Caco-2 (cell line): Measurements from ENCODE around the gene STX8. TPM values are rescaled to one million over a fixed set of nuclear protein-coding genes. Genes with fewer than 3 reads are reported as not detected.
A peak's percentile ranks its signal among the peaks of the same experiment; 100 is the strongest.

Experiments
- BruUV-seq: library from RNA; stranded (reverse); fragments of 400-500 nt; replicated peaks from 2 replicates; lab custom pipeline; 2021; lab: Mats Ljungman, UMichigan
- CTCF ChIA-PET: fragments of 300-600 bp; sonication (Branson Sonifier 250); formaldehyde crosslinking; loops from one replicate; lab custom pipeline; 2022; ENCODE audit warnings: antibody characterized with exemption; lab: Charles Lee
- POLR2A ChIA-PET: fragments of 300-600 bp; sonication (Branson Sonifier 250); formaldehyde crosslinking; loops from one replicate; lab custom pipeline; 2022; ENCODE audit warnings: antibody characterized with exemption; lab: Charles Lee
- DNase-seq, 2 experiments: peaks; one replicate each; pipeline versions ENCODE4 v3.0.0 to v3.0.0-alpha.2; 2020 to 2022
- H3K27me3 ChIP-seq: replicated peaks from 2 replicates; pipeline ENCODE4 v1.6.0; 2011; ENCODE audit warnings: low read length; ENCODE audit not compliant: control insufficient read depth, insufficient read depth
- H3K36me3 ChIP-seq: 2 replicates; pipeline ENCODE4 v1.5.1; 2011; ENCODE audit warnings: low read length; ENCODE audit not compliant: control insufficient read depth, insufficient read depth
- H3K4me1 ChIP-seq: fragments of 250-450 bp; sonication (Bioruptor Pico); 2 replicates; pipeline ENCODE4 v1.5.1; 2020; ENCODE audit warnings: mild to moderate bottlenecking
- H3K4me3 ChIP-seq: 2 replicates; pipeline ENCODE4 v1.5.1; 2011; ENCODE audit warnings: low read depth, mild to moderate bottlenecking, control low read depth, low read length
- H3K9me3 ChIP-seq: fragments of 250-450 bp; sonication (Bioruptor Pico); 2 replicates; pipeline ENCODE4 v1.5.1; 2020; ENCODE audit warnings: mild to moderate bottlenecking, moderate library complexity
- H3K27ac Mint-ChIP-seq: one replicate; pipeline ENCODE4 v1.8.0; 2022; ENCODE audit warnings: mixed read lengths; ENCODE audit not compliant: unreplicated experiment
- H3K27me3 Mint-ChIP-seq: one replicate; pipeline ENCODE4 v1.8.0; 2022; ENCODE audit warnings: mixed read lengths; ENCODE audit not compliant: insufficient read depth, unreplicated experiment
- H3K36me3 Mint-ChIP-seq: one replicate; pipeline ENCODE4 v1.8.0; 2022; ENCODE audit warnings: mild to moderate bottlenecking, mixed read lengths; ENCODE audit not compliant: insufficient read depth, unreplicated experiment
- H3K4me1 Mint-ChIP-seq: one replicate; pipeline ENCODE4 v1.8.0; 2022; ENCODE audit warnings: low read depth, mixed read lengths; ENCODE audit not compliant: unreplicated experiment
- H3K4me3 Mint-ChIP-seq: one replicate; pipeline ENCODE4 v1.8.0; 2022; ENCODE audit warnings: mild to moderate bottlenecking, moderate library complexity, mixed read lengths; ENCODE audit not compliant: unreplicated experiment
- H3K9me3 Mint-ChIP-seq: one replicate; pipeline ENCODE4 v1.8.0; 2022; ENCODE audit warnings: mixed read lengths; ENCODE audit not compliant: unreplicated experiment
- intact Hi-C: fragments of 100-400 bp; cut with micrococcal nuclease; formaldehyde crosslinking; loops from one replicate; pipeline ENCODE4 v1.10.0; 2022; ENCODE audit not compliant: unreplicated experiment
- total RNA-seq: library from RNA; stranded (reverse); gene quantifications from 2 replicates; pipeline ENCODE4 v1.2.3, GENCODE V29; 2022
- TF ChIP-seq, protein P1 (sequence below), 2 experiments: fragments of 200-600 bp in 1 of 2; IDR thresholded peaks; 1 replicate in 1 of 2; 2 replicates in 1 of 2; pipeline versions ENCODE4 v1.5.1 to v1.8.0; 2011 to 2022; ENCODE audit warnings: antibody characterized with exemption in 1 of 2, control low read depth in 1 of 2, inconsistent platforms in 1 of 2, low read depth in 1 of 2, low read length in 1 of 2, mild to moderate bottlenecking in 1 of 2, moderate library complexity in 1 of 2; ENCODE audit not compliant: insufficient read depth in 1 of 2, severe bottlenecking in 1 of 2, unreplicated experiment in 1 of 2

STX8 gene
- total RNA-seq, 1 experiment from 2014 or later, result 22.6 TPM

DNA sequence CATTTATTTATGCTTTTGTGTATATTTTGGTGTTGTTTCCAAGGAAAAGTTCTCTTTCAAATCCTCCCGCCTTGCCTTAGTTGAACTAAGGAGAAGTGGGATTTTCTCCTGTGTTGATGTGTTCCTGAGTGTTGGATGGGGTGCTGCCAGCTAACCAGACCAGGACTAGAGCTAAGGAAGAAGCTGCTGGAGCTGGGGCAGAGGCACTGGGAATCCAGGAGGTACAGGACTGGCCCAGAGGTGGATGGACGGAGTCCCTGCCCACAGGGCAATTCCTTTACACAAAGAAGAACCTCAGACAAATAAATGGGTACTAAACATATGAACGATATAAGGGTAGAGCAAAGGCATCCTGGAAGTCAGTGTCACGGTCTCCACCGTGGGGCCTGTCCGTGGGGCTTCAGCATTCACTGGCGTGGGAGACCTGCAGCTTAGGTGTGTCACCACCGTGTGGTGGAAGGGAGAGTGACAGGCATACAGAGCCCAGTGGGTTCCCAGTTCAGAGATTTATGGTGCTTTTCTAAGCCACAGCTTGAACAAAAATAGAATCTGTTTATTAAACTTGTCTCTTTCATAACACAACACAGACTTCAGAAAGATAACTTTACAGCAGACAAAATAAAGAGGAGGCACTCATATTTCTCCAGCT, 283.6 kb downstream of the STX8 start:
- H3K36me3 Mint-ChIP-seq, result no peaks in the 10 kb centered on the region

GRCh38 chr17:9290226-9290613, 285.4 kb downstream of the STX8 start:
- H3K27ac Mint-ChIP-seq, result no peak overlapping the region
- Histone ChIP-seq H3K4me3 (no peak overlapping the region), H3K27me3 (no peaks in the 10 kb centered on the region), H3K36me3 (no peaks in the 10 kb centered on the region), H3K4me1 (no peaks in the 10 kb centered on the region), H3K9me3 (no peaks in the 10 kb centered on the region)
- no peaks in the 10 kb centered on the region for H3K36me3 Mint-ChIP-seq
- POLR2A ChIA-PET, result no interaction called here
- TF ChIP-seq, protein P1, sequence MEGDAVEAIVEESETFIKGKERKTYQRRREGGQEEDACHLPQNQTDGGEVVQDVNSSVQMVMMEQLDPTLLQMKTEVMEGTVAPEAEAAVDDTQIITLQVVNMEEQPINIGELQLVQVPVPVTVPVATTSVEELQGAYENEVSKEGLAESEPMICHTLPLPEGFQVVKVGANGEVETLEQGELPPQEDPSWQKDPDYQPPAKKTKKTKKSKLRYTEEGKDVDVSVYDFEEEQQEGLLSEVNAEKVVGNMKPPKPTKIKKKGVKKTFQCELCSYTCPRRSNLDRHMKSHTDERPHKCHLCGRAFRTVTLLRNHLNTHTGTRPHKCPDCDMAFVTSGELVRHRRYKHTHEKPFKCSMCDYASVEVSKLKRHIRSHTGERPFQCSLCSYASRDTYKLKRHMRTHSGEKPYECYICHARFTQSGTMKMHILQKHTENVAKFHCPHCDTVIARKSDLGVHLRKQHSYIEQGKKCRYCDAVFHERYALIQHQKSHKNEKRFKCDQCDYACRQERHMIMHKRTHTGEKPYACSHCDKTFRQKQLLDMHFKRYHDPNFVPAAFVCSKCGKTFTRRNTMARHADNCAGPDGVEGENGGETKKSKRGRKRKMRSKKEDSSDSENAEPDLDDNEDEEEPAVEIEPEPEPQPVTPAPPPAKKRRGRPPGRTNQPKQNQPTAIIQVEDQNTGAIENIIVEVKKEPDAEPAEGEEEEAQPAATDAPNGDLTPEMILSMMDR (IDR thresholded peaks at IDR 0.05; ENCODE audit: insufficient read depth in 1 of 2, low read depth in 1 of 2, low read length in 1 of 2, severe bottlenecking in 1 of 2, unreplicated experiment in 1 of 2), result no peak
- no peak overlapping the region for H3K4me3 Mint-ChIP-seq
- no peak for DNase-seq
- intact Hi-C loops, result loop anchor here (5.0 kb wide), 1 partner anchor 83 kb away; no protein-coding TSS in a partner anchor
- no peaks in the 10 kb centered on the region for H3K4me1 Mint-ChIP-seq
- no peaks in the 10 kb centered on the region for H3K27me3 Mint-ChIP-seq
- no TSS peak for BruUV-seq
- CTCF ChIA-PET, result no interaction called here
- H3K9me3 Mint-ChIP-seq, result no peaks in the 10 kb centered on the region

More for the DNA sequence above, 283.6 kb downstream of the STX8 start:
- Histone ChIP-seq H3K27me3 (no peaks in the 10 kb centered on the region), H3K4me3 (no peak overlapping the region), H3K36me3 (no peaks in the 10 kb centered on the region), H3K9me3 (no peaks in the 10 kb centered on the region), H3K4me1 (no peaks in the 10 kb centered on the region)
- CTCF ChIA-PET, result interaction anchor here (0.6 to 1.4 kb wide), 2 partner anchors 108 to 177 kb away, joined by 3 to 4 read pairs; no protein-coding TSS in a partner anchor
- intact Hi-C loops, result loop anchor here (1.0 to 5.0 kb wide), 2 partner anchors 85 to 298 kb away; no protein-coding TSS in a partner anchor
- no peak overlapping the region for H3K27ac Mint-ChIP-seq
- DNase-seq, result peak in 1 of 2 experiments; percentile 33
- H3K4me3 Mint-ChIP-seq, result no peak overlapping the region
- no peaks in the 10 kb centered on the region for H3K4me1 Mint-ChIP-seq
- H3K9me3 Mint-ChIP-seq, result no peaks in the 10 kb centered on the region
- TF ChIP-seq, protein P1 (IDR thresholded peaks at IDR 0.05; ENCODE audit: insufficient read depth in 1 of 2, low read depth in 1 of 2, low read length in 1 of 2, severe bottlenecking in 1 of 2, unreplicated experiment in 1 of 2), result peak; percentile 53 to 60
- H3K27me3 Mint-ChIP-seq, result no peaks in the 10 kb centered on the region
- BruUV-seq, result no TSS peak
- POLR2A ChIA-PET, result no interaction called here

DNA sequence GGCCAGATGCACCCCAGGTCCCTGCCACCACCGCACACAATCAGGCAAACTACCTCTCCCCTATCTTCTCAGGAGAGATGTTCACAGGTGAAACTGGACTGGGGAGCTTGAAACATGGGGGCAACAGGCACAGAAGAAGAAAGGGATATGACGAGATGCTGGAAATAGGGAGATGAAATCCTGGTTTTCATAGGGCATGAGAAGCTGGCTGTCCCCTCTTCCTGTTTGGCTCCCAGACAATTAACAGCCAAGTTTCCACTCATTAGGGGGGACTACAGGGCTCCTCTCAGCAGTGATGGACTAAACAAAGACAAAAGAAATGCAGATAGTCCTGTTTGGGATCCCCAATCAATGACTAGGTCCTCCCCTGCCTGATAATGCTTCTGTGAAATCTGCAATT, 288.3 kb downstream of the STX8 start:
- CTCF ChIA-PET, result no interaction called here
- intact Hi-C loops, result no loop called here
- Mint-ChIP-seq H3K4me1 (no peaks in the 10 kb centered on the region), H3K9me3 (no peaks in the 10 kb centered on the region), H3K27ac (no peak overlapping the region), H3K27me3 (no peaks in the 10 kb centered on the region), H3K4me3 (no peak overlapping the region), H3K36me3 (no peaks in the 10 kb centered on the region)
- Histone ChIP-seq H3K27me3 (no peaks in the 10 kb centered on the region), H3K9me3 (no peaks in the 10 kb centered on the region), H3K36me3 (no peaks in the 10 kb centered on the region), H3K4me1 (no peaks in the 10 kb centered on the region), H3K4me3 (no peak overlapping the region)
- POLR2A ChIA-PET, result no interaction called here
- DNase-seq, result no peak
- TF ChIP-seq, protein P1 (IDR thresholded peaks at IDR 0.05; ENCODE audit: insufficient read depth in 1 of 2, low read depth in 1 of 2, low read length in 1 of 2, severe bottlenecking in 1 of 2, unreplicated experiment in 1 of 2), result no peak
- no TSS peak for BruUV-seq
